Activated T-cell treated with anti-CD3 and anti-CD28 coated beads, Interleukin-2, amount 50 U/mL, for 4 hours (primary cell): ENCODE results near the gene KCNQ4. TPM values are rescaled to one million over a fixed set of nuclear protein-coding genes. Genes with fewer than 3 reads are reported as not detected.

ENCODE experiments used
- ATAC-seq, 2 donors: fragments of 200-7000 bp; cut with Tn5 transposase; one replicate each; pipeline ENCODE4 v1.10.0; 2021
- DNase-seq: peaks from one replicate; pipeline ENCODE4 v3.0.0-alpha.2; 2020
- H3K27me3 Mint-ChIP-seq: one replicate; pipeline ENCODE4 v1.8.0; 2021; ENCODE audit warnings: low read depth, mixed read lengths
- H3K36me3 Mint-ChIP-seq: one replicate; pipeline ENCODE4 v1.8.0; 2022; ENCODE audit warnings: mixed read lengths; ENCODE audit not compliant: insufficient read depth
- H3K4me1 Mint-ChIP-seq: one replicate; pipeline ENCODE4 v1.8.0; 2021; ENCODE audit warnings: low read depth, mixed read lengths
- H3K4me3 Mint-ChIP-seq: one replicate; pipeline ENCODE4 v1.8.0; 2021; ENCODE audit warnings: mild to moderate bottlenecking, moderate library complexity, mixed read lengths
- H3K9me3 Mint-ChIP-seq: one replicate; pipeline ENCODE4 v1.8.0; 2021; ENCODE audit warnings: mixed read lengths
- total RNA-seq, 3 donors: library from RNA; stranded (reverse); gene quantifications; one replicate each; pipeline ENCODE4 v1.2.1, GENCODE V29; 2021

Gene KCNQ4
- total RNA-seq, 3 donors from 2014 or later = 0.24 to 0.56 (median 0.24) TPM

DNA sequence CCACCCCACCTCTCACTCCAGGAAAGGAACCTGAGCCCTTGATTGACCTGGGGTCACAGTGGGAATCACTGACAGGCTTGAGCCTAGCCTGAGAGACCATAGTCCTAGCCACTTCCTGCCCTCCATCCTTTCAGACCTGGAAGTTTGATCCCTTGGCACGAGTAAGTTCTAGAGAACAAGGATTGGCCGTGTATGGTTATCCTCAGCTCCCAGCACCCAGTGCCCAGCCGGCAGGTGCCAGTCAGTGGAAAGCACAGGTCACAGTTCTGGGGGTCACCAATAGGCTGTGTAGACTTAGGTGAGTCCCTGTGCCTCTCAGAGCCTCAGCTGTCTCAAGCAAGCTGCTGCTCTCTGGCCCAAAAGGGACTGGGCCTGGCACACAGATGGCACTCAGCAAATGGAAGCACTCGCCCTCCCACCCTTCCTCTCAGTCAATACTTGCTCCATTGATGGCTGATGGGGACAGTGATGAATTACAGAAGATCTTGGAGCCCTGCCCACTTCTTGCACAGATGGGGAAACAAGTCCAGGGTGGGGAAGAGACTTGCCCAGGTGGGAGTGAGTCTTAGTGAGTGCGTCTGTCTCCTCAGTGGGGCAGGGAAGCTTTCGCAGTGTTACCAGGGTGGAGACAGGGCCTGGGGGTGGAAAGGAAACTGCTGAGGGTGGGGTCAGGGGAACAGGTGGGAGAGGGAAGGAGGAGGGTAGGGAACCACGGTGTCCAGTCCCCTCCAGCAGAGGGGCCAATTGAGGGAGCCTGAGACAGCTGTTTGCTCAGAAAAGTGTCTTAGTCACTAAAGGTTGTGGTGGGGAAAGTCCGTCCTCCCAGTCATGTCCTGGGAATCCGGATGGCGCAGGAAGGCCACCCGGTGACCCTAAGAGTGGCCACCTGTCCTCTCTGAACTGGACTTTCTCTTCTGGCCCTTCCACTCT is 2.6 kb upstream of the KCNQ4 start:
- Mint-ChIP-seq H3K4me3 (no peak overlapping the region), H3K9me3 (peaks cover 12% of the 10 kb centered on the region), H3K4me1 (peaks cover 8% of the 10 kb centered on the region), H3K27me3 (peaks cover 35% of the 10 kb centered on the region), H3K36me3 (peaks cover 17% of the 10 kb centered on the region)
- no peak for ATAC-seq
- no peak for DNase-seq

DNA sequence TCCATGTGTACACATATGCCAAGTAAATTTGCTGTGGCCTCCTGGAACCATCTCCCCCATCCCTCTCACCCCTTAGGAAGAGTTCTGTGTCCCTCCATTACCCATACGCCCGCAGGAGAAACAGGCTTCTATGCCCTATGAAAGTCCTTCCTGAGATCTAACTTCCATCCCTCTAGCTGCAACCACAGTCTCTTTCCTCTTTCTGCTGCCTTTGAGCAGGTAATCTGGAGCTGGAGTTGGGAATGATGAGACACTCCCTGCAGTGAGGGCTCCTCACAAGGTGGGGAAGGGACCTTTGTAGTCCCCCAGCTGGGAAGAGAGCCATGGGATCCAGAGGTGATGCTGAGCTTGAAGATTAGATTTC is 2.0 kb upstream of the KCNQ4 start:
- no peak overlapping the region for H3K4me3 Mint-ChIP-seq
- H3K9me3 Mint-ChIP-seq = peaks cover 8% of the 10 kb centered on the region
- peaks cover 35% of the 10 kb centered on the region for H3K27me3 Mint-ChIP-seq
- DNase-seq = no peak
- peaks cover 11% of the 10 kb centered on the region for H3K36me3 Mint-ChIP-seq
- peaks cover 8% of the 10 kb centered on the region for H3K4me1 Mint-ChIP-seq
- ATAC-seq = no peak

DNA sequence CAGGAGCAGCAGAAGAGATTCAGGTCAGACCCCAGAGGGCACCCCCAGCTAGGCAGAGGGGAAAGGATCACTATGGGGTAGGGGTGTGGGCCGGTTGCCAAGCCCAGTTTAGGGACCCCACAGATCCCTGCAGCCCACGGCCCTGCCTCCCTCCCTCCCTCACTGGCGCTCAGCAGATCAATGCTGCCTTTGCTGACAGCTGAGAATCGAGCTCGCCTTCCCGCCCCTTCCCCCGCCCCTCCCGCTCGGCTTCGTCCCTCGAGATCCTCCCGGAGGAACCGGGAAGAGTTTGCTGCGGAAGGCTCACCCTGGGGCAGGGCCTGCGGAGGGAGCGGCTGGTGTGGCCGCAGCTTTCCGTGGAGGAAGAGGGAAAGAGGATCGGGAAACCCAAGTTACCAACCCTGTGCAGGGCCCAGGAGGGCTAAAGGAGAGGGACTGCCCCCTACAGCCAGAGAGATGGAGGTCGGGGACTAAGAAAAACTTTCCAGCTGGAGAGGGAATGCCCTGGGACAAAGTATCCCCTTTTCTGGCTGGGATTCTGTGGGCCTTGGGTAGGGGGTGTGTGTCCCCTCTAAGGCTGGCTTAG is 1.1 kb upstream of the KCNQ4 start:
- Mint-ChIP-seq H3K4me1 (peaks cover 8% of the 10 kb centered on the region), H3K4me3 (peak overlapping the region; percentile 74), H3K9me3 (peaks cover under 1% of the 10 kb centered on the region), H3K27me3 (peaks cover 35% of the 10 kb centered on the region), H3K36me3 (peaks cover 4% of the 10 kb centered on the region)
- DNase-seq (no peak), ATAC-seq (no peak)

DNA sequence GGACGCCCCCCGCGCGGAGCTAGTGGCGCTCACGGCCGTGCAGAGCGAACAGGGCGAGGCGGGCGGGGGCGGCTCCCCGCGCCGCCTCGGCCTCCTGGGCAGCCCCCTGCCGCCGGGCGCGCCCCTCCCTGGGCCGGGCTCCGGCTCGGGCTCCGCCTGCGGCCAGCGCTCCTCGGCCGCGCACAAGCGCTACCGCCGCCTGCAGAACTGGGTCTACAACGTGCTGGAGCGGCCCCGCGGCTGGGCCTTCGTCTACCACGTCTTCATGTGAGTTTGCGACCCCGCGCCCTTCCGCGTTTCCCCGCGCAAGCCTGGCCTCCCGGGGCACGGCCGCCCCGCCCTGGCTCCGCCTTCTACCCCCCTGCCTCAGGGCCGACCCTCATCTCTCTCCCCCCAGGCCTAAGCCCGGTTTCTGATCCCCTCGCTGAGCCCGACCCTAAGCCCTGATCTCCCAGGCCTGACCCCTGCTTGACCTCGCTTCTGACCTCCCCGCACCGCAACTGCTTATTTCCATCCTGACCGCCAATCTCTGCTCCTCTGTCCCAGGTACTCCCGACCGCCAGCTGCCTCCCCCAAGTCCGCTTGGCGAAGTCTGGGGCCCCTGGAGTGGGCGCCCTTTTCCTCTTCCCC is 669 bp downstream of the KCNQ4 start:
- H3K36me3 Mint-ChIP-seq = no peaks in the 10 kb centered on the region
- no peaks in the 10 kb centered on the region for H3K9me3 Mint-ChIP-seq
- H3K4me3 Mint-ChIP-seq = peak overlapping the region; percentile 58
- ATAC-seq = peak; percentile 29 to 42
- H3K27me3 Mint-ChIP-seq = peaks cover 35% of the 10 kb centered on the region
- H3K4me1 Mint-ChIP-seq = peaks cover 8% of the 10 kb centered on the region
- DNase-seq = no peak

DNA sequence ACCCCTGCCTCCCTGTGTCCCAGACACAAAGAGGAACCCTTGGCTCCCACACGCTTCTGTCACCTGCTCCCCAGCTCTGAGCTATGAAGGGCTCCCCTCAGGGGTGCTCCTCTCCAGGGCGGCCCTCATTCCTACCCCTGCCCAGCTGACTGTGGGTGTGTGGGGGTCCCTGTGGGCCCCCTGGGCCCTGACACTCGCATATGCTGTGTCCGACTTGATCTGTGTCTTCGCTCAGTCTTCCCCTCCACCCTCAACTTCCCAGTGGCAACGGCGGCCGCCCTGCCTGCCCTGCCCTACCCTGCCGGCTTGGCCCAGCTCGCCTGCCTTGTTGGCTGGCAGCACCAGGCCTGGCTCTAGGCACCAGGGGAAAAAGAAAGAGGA is 1.2 kb downstream of the KCNQ4 start:
- Mint-ChIP-seq H3K27me3 (peaks cover 35% of the 10 kb centered on the region), H3K36me3 (no peaks in the 10 kb centered on the region), H3K4me3 (peak overlapping the region; percentile 58), H3K9me3 (no peaks in the 10 kb centered on the region), H3K4me1 (peaks cover 8% of the 10 kb centered on the region)
- DNase-seq (no peak), ATAC-seq (no peak)

DNA sequence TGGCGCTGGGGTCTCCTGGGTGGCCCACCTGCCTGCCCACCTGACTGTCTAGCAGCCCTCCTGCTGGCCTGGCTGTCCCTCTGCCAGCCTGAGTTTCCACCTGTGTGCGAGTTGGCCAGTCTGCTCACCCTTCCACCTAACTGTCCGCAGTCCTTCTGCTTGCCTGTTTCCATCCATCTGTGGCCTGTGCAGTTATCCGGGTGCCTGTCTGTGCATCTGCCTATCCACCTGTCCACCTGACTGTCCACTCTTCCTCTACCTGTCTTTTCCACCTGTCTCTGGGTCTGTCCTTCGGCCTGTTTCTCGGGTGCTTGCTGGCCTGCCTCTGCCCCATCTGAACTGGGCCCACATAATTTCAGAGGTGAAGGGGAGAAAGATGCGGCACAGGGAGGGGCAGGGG is 1.9 kb downstream of the KCNQ4 start:
- DNase-seq = no peak
- Mint-ChIP-seq H3K36me3 (no peaks in the 10 kb centered on the region), H3K4me3 (peak overlapping the region; percentile 19), H3K27me3 (peaks cover 35% of the 10 kb centered on the region), H3K4me1 (peaks cover 8% of the 10 kb centered on the region), H3K9me3 (no peaks in the 10 kb centered on the region)
- ATAC-seq = no peak

DNA sequence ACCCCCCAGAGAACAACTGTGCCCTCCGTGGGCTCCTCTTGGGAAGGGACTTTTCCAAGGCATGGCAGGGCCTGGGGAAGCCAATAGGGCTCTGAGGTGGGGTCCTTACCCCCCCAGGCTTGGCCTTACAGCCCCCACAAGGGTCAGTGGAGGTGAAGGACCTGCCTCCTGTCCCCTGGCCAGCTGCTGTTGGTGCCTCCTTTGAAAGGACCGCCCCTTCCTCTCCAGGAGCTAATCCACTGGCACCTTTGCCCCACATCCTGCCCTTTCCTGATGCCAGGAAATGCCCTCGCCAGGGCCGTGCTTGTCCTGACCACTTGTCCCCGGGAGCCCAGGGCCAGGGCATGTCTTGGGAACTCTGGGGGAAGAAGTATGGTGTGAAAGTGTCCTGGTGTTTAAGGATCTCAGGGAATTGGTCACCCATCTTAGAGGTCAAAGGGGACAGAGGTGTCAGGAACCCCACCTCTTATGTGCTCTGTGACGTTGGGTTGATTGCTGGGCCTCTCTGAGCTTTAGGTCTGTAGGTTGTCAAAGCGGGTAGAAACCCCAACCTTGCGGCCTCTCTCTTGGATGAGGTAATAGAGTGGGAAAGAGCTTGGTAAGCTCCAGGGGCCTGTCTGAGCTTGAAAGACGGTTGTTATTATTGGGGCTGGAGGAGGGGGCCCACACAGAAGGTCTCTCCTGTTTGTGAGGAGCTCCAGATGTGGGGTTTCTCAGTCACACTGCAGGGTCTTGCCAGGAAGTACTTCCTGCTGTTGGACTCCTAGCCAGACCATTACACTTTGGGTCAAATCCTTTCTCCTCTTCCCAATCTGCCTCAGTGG is 2.8 kb downstream of the KCNQ4 start:
- Mint-ChIP-seq H3K27me3 (peaks cover 33% of the 10 kb centered on the region), H3K36me3 (no peaks in the 10 kb centered on the region), H3K4me1 (peaks cover 8% of the 10 kb centered on the region), H3K4me3 (no peak overlapping the region), H3K9me3 (no peaks in the 10 kb centered on the region)
- ATAC-seq (no peak), DNase-seq (no peak)

DNA sequence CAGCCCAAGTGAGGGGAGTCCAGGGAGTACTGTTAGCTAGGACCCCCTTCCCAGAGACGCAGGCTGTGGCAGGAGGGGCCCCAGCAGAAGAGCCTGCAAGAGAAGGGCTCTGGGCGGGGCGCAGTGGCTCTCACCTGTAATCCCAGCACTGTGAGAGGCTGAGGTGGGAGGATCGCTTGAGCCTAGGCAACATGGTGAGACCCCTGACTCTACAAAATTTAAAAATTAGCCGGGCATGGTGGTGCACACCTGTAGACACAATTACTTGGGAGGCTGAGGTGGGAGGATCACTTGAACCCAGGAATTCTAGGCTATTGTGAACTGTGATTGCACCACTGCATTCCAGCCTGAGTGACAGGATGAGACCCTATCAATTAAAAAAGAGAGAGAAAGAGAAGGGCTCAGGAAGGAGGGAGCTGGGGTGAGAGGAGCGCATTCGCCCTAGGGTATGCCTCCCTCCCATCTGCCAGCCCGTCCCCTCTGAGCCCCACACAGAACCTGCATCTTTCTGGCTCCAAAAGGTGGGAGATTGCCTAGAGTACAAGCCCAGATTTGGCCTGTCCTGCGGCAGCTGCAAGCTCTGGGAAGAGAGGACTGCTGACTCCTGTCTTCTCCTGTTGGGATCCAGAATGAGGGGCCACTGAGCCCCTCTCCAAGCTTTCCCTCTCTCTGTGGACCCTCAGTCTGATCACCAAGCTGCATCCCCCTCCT is 3.6 kb downstream of the KCNQ4 start:
- no peaks in the 10 kb centered on the region for H3K36me3 Mint-ChIP-seq
- H3K4me3 Mint-ChIP-seq = no peak overlapping the region
- no peak for DNase-seq
- H3K27me3 Mint-ChIP-seq = peaks cover 28% of the 10 kb centered on the region
- ATAC-seq = no peak
- peaks cover 8% of the 10 kb centered on the region for H3K4me1 Mint-ChIP-seq
- H3K9me3 Mint-ChIP-seq = no peaks in the 10 kb centered on the region

DNA sequence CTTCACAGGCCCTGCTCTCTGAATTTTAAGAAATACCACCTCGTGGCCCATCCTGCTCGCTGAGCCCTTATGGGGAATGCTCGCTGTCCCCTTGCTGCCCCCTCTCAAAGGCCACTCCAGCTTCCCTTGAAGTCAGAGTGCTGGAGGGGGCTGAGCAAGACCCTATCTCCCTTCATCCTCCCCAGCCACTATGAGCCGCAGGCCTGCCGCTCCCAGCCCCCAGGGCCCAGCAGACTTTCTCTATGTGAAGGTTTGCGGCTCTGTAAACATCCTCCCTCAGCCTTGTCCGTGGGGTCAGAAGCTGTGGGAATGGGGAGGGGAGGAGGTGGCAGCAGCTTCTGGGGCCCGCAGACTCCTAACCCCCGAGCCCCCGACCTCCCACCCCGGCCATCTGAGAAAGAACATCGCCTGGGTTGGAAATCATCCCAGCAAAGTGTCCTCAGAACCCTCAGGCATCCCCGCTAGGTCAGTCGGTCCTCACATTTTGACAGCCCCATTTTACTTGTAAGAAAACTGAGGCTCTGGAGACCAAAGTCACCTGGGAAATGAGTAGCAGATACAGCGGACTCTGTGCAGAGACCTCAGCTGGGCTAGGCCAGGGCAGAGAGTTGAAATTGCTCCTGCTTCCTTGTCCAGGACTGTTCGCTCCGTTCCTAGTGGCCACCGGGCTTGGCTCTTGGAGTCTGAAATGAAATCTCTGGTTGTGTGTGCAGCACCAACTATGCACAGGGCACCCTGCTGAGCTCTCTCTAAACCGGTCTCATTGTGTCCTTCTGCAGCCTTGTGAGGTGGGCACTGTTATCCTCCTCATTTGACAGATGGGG is 4.4 kb downstream of the KCNQ4 start:
- Mint-ChIP-seq H3K27me3 (peaks cover 21% of the 10 kb centered on the region), H3K36me3 (no peaks in the 10 kb centered on the region), H3K4me3 (no peak overlapping the region), H3K9me3 (no peaks in the 10 kb centered on the region), H3K4me1 (peaks cover 7% of the 10 kb centered on the region)
- DNase-seq (no peak), ATAC-seq (no peak)

DNA sequence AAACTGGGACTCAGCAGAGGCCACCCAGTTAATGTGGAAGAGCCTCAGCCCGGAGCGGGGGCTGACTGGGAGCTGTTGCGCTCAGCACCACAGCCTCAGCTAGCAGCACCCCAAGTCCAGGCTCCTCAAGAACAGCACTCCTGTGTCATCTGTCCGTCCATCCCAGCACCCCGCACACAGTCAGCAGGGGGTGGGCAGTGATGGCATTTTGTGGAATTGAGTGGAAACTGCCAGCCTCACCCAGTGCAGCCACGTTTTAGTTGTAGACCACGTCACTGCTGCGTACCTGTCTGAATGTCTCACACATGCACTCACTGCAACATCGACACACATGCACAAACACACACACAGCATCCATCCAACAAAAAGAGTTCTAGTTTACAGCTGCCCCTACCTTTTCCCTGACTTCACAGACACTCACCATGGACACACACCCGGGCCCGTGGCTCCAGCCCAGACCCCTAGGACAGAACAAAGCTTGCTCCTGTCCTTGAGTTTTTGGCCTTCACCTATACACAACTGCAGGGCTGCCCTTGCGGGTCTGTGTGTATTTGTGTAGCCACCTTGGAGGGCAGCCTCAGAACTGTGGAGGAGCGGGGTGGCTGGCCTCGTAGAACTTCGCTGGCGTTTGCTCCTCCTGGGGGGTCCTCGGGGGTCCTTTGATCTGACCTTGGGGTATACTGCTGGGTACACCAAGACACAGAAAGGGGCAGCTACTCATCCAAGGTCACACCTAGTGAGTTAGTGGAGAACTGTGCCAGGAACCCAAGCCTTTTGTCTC is 5.2 kb downstream of the KCNQ4 start:
- peaks cover 3% of the 10 kb centered on the region for H3K4me1 Mint-ChIP-seq
- no peaks in the 10 kb centered on the region for H3K9me3 Mint-ChIP-seq
- peaks cover 16% of the 10 kb centered on the region for H3K27me3 Mint-ChIP-seq
- H3K36me3 Mint-ChIP-seq = no peaks in the 10 kb centered on the region
- ATAC-seq (no peak), DNase-seq (no peak)
- no peak overlapping the region for H3K4me3 Mint-ChIP-seq

DNA sequence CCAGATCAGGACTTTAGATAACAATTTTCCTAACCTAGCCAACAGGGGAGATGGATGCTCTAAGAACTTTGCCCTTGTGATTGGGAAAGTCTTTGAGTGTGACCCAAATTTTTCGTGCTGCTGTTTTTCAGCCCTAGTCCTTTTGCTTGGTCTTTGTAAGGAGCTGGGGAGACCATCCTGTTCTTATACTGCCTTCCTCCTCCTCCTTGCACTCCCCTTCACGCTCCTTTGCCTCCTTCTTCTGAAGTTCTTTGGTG is 5.7 kb downstream of the KCNQ4 start:
- Mint-ChIP-seq H3K4me1 (peaks cover 3% of the 10 kb centered on the region), H3K4me3 (no peak overlapping the region), H3K27me3 (peaks cover 16% of the 10 kb centered on the region), H3K9me3 (no peaks in the 10 kb centered on the region), H3K36me3 (no peaks in the 10 kb centered on the region)
- ATAC-seq = no peak
- no peak for DNase-seq

DNA sequence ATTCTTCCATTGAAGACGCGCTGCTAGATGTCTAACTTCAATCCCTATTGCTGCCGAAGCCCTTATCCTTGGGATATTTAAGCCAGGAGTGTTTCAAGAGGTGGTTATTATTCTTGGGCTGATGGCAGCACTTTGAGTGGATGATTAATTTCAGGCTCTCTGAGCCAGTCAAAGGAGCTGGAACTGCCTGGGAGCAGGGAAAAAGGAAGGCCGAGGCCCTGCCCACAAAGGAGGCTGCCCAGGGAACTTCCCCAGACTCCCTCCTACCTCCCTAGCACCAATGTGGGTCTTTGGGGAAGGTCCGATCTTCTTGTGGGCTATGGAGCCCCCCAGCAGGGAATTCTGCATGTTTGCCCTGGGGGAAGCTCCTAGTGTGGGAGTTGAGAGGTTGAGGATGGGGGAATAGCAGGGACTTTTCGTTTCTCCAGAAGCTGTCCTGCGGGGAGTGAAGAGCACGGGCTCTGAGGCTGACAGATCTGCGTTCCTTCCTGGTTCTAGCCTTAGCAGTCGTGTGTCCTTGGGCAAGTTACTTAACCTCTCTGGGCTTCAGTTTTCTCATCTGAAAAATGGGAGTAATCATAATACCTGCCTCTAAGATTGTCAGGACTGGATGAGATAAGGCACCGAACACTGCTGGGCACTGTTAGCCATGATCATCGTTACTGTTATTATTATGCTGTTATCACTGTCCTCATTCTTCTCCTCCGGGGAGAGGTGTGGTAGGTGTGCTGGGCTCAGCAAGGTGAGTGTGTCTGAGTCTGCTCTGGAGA is 6.3 kb downstream of the KCNQ4 start:
- Mint-ChIP-seq H3K27me3 (peaks cover 10% of the 10 kb centered on the region), H3K4me3 (no peak overlapping the region), H3K4me1 (no peaks in the 10 kb centered on the region), H3K36me3 (no peaks in the 10 kb centered on the region), H3K9me3 (no peaks in the 10 kb centered on the region)
- DNase-seq (no peak), ATAC-seq (no peak)
